HCT116 (cell line): ENCODE data around the gene NLRP14.

Source experiments
- CEBPB ChIP-seq: IDR thresholded peaks from 2 replicates; pipeline ENCODE4 v1.6.1; 2012; ENCODE audit warnings: low read depth
- EZH2phosphoT487 ChIP-seq: fragments of 200-600 bp; IDR thresholded peaks from 2 replicates; pipeline ENCODE4 v1.6.1; 2018; ENCODE audit warnings: antibody characterized with exemption, borderline replicate concordance
- POLR2A ChIP-seq: IDR thresholded peaks from 2 replicates; pipeline ENCODE4 v1.7.0; 2011; ENCODE audit warnings: borderline replicate concordance; ENCODE audit not compliant: insufficient read depth, insufficient read length; ENCODE audit errors: extremely low read depth
- YY1 ChIP-seq: IDR thresholded peaks from 2 replicates; pipeline ENCODE4 v1.6.1; 2011; ENCODE audit warnings: low read length, low read depth, moderate library complexity, mild to moderate bottlenecking; ENCODE audit not compliant: insufficient replicate concordance; ENCODE audit errors: extremely low read depth
- TF ChIP-seq, protein P1 (sequence below): IDR thresholded peaks from 2 replicates; pipeline ENCODE4 v1.6.1; 2012
- TF ChIP-seq, protein P2 (sequence below): IDR thresholded peaks from 2 replicates; pipeline ENCODE4 v1.6.1; 2012; ENCODE audit warnings: low read depth
- TF ChIP-seq, protein P3 (sequence below), 3 experiments: fragments of 200-600 bp in 1 of 3; sonication (generic) in 1 of 3; IDR thresholded peaks in 2 of 3; conservative IDR thresholded peaks in 1 of 3; 2 replicates each; pipeline ENCODE4 v1.5.1; 2012 to 2017; ENCODE audit warnings: low read depth in 2 of 3, low read length in 2 of 3, antibody characterized with exemption in 1 of 3, borderline replicate concordance in 1 of 3, control low read depth in 1 of 3, mild to moderate bottlenecking in 1 of 3, mixed read lengths in 1 of 3, mixed run types in 1 of 3, moderate library complexity in 1 of 3; ENCODE audit not compliant: insufficient read depth in 1 of 3

DNA sequence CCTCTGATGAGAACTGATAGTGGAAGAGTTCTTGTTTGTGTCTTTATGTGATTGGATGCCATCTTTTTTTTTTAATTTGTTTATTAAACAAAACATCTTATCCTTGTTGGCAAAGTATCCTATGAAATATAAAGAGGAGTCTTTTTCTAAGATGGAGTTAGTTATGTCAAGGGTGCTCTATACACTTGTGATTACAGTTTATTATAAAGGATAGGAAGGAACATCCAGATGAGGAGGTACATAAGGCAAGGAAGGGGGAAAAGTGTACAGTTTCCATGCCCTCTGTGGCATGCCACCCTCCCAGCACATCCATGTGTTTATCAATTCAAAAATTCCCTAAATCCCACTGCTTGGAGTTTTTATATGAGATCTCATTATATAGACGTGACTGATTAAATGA is 61.2 kb downstream of the NLRP14 start:
- TF ChIP-seq YY1, result no peak
- TF ChIP-seq, protein P1, sequence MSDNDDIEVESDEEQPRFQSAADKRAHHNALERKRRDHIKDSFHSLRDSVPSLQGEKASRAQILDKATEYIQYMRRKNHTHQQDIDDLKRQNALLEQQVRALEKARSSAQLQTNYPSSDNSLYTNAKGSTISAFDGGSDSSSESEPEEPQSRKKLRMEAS, result no peak
- TF ChIP-seq, protein P2, sequence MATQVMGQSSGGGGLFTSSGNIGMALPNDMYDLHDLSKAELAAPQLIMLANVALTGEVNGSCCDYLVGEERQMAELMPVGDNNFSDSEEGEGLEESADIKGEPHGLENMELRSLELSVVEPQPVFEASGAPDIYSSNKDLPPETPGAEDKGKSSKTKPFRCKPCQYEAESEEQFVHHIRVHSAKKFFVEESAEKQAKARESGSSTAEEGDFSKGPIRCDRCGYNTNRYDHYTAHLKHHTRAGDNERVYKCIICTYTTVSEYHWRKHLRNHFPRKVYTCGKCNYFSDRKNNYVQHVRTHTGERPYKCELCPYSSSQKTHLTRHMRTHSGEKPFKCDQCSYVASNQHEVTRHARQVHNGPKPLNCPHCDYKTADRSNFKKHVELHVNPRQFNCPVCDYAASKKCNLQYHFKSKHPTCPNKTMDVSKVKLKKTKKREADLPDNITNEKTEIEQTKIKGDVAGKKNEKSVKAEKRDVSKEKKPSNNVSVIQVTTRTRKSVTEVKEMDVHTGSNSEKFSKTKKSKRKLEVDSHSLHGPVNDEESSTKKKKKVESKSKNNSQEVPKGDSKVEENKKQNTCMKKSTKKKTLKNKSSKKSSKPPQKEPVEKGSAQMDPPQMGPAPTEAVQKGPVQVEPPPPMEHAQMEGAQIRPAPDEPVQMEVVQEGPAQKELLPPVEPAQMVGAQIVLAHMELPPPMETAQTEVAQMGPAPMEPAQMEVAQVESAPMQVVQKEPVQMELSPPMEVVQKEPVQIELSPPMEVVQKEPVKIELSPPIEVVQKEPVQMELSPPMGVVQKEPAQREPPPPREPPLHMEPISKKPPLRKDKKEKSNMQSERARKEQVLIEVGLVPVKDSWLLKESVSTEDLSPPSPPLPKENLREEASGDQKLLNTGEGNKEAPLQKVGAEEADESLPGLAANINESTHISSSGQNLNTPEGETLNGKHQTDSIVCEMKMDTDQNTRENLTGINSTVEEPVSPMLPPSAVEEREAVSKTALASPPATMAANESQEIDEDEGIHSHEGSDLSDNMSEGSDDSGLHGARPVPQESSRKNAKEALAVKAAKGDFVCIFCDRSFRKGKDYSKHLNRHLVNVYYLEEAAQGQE, result no peak
- no peak for TF ChIP-seq POLR2A
- TF ChIP-seq, protein P3, sequence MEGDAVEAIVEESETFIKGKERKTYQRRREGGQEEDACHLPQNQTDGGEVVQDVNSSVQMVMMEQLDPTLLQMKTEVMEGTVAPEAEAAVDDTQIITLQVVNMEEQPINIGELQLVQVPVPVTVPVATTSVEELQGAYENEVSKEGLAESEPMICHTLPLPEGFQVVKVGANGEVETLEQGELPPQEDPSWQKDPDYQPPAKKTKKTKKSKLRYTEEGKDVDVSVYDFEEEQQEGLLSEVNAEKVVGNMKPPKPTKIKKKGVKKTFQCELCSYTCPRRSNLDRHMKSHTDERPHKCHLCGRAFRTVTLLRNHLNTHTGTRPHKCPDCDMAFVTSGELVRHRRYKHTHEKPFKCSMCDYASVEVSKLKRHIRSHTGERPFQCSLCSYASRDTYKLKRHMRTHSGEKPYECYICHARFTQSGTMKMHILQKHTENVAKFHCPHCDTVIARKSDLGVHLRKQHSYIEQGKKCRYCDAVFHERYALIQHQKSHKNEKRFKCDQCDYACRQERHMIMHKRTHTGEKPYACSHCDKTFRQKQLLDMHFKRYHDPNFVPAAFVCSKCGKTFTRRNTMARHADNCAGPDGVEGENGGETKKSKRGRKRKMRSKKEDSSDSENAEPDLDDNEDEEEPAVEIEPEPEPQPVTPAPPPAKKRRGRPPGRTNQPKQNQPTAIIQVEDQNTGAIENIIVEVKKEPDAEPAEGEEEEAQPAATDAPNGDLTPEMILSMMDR (IDR thresholded peaks at IDR 0.05 in 2 of 3, conservative IDR thresholded peaks at IDR 0.05 in 1 of 3; ENCODE audit: borderline replicate concordance in 1 of 3, insufficient read depth in 1 of 3, low read depth in 2 of 3, low read length in 2 of 3), result no peak
- TF ChIP-seq CEBPB, result no peak
- TF ChIP-seq EZH2phosphoT487, result no peak
